ENCODE measurements around the gene KCNMA1. TPM values are rescaled to one million over a fixed set of nuclear protein-coding genes. Genes with fewer than 3 reads are reported as not detected.
A peak's percentile ranks its signal among the peaks of the same experiment; 100 is the strongest.

Gene KCNMA1
- total and polyA plus RNA-seq, 4 donors = 36.2 to 95.0 (median 54.3) TPM

- H3K36me3 ChIP-seq (ENCODE audit: control insufficient read depth, insufficient read depth, low read length) = no peaks in the 10 kb centered on the region
- H3K27me3 ChIP-seq (ENCODE audit: control insufficient read depth, insufficient read depth, low read length) = no peaks in the 10 kb centered on the region
- H3K4me3 ChIP-seq (ENCODE audit: low read depth, low read length) = no peak overlapping the region
- WGBS (ENCODE audit: insufficient coverage) = no CpG with 5 or more reads among the region's 4 CpGs
- H3K9me3 ChIP-seq (ENCODE audit: control insufficient read depth, insufficient read depth, low read length) = no peaks in the 10 kb centered on the region
- no peak for DNase-seq (ENCODE audit: low read depth in 4 of 6, low spot score in 6 of 6)
- H3K4me1 ChIP-seq (ENCODE audit: control insufficient read depth, insufficient read depth, low read length) = peaks cover 34% of the 10 kb centered on the region
- no peak overlapping the region for H3K27ac ChIP-seq (ENCODE audit: low read depth, low read length)
Observed at GRCh38 chr10:77514870-77515269, 122.7 kb downstream of the KCNMA1 start.

GRCh38 chr10:77513781-77514331 lies 123.8 kb downstream of the KCNMA1 start:
- DNase-seq (ENCODE audit: low read depth in 4 of 6, low spot score in 6 of 6) = peak in 2 of 6 donors; percentile 79 to 84
- no peak overlapping the region for H3K4me3 ChIP-seq (ENCODE audit: low read depth, low read length)
- H3K36me3 ChIP-seq (ENCODE audit: control insufficient read depth, insufficient read depth, low read length) = no peaks in the 10 kb centered on the region
- peaks cover 32% of the 10 kb centered on the region for H3K4me1 ChIP-seq (ENCODE audit: control insufficient read depth, insufficient read depth, low read length)
- no peaks in the 10 kb centered on the region for H3K27me3 ChIP-seq (ENCODE audit: control insufficient read depth, insufficient read depth, low read length)
- H3K27ac ChIP-seq (ENCODE audit: low read depth, low read length) = peak overlapping the region; percentile 45
- H3K9me3 ChIP-seq (ENCODE audit: control insufficient read depth, insufficient read depth, low read length) = no peaks in the 10 kb centered on the region
- 55% methylated on average over 15 of the region's 15 CpGs for WGBS (ENCODE audit: insufficient coverage)

GRCh38 chr10:77513220-77513619 lies 124.4 kb downstream of the KCNMA1 start:
- peak in 2 of 6 donors; percentile 16 to 63 for DNase-seq (ENCODE audit: low read depth in 4 of 6, low spot score in 6 of 6)
- Histone ChIP-seq H3K4me1 (ENCODE audit: control insufficient read depth, insufficient read depth, low read length) (peaks cover 30% of the 10 kb centered on the region), H3K27me3 (ENCODE audit: control insufficient read depth, insufficient read depth, low read length) (no peaks in the 10 kb centered on the region), H3K27ac (ENCODE audit: low read depth, low read length) (peak overlapping the region; percentile 43), H3K4me3 (ENCODE audit: low read depth, low read length) (no peak overlapping the region), H3K36me3 (ENCODE audit: control insufficient read depth, insufficient read depth, low read length) (no peaks in the 10 kb centered on the region), H3K9me3 (ENCODE audit: control insufficient read depth, insufficient read depth, low read length) (no peaks in the 10 kb centered on the region)
- 66% methylated on average over 4 of the region's 7 CpGs for WGBS (ENCODE audit: insufficient coverage)

- Histone ChIP-seq H3K27me3 (ENCODE audit: control insufficient read depth, insufficient read depth, low read length) (no peaks in the 10 kb centered on the region), H3K36me3 (ENCODE audit: control insufficient read depth, insufficient read depth, low read length) (no peaks in the 10 kb centered on the region), H3K9me3 (ENCODE audit: control insufficient read depth, insufficient read depth, low read length) (no peaks in the 10 kb centered on the region), H3K4me3 (ENCODE audit: low read depth, low read length) (no peak overlapping the region), H3K27ac (ENCODE audit: low read depth, low read length) (no peak overlapping the region), H3K4me1 (ENCODE audit: control insufficient read depth, insufficient read depth, low read length) (peaks cover 27% of the 10 kb centered on the region)
- DNase-seq (ENCODE audit: low read depth in 4 of 6, low spot score in 6 of 6) = no peak
- WGBS (ENCODE audit: insufficient coverage) = 100% methylated on average over 1 of the region's 1 CpG
Observed at GRCh38 chr10:77512219-77512578, 125.4 kb downstream of the KCNMA1 start.

- H3K36me3 ChIP-seq (ENCODE audit: control insufficient read depth, insufficient read depth, low read length) = no peaks in the 10 kb centered on the region
- H3K9me3 ChIP-seq (ENCODE audit: control insufficient read depth, insufficient read depth, low read length) = no peaks in the 10 kb centered on the region
- H3K27me3 ChIP-seq (ENCODE audit: control insufficient read depth, insufficient read depth, low read length) = no peaks in the 10 kb centered on the region
- H3K4me3 ChIP-seq (ENCODE audit: low read depth, low read length) = no peak overlapping the region
- H3K4me1 ChIP-seq (ENCODE audit: control insufficient read depth, insufficient read depth, low read length) = peaks cover 25% of the 10 kb centered on the region
- 63% methylated on average over 5 of the region's 6 CpGs for WGBS (ENCODE audit: insufficient coverage)
- no peak overlapping the region for H3K27ac ChIP-seq (ENCODE audit: low read depth, low read length)
- DNase-seq (ENCODE audit: low read depth in 4 of 6, low spot score in 6 of 6) = no peak
Observed at GRCh38 chr10:77511498-77512218, 126.0 kb downstream of the KCNMA1 start.

GRCh38 chr10:77510695-77511094 lies 126.9 kb downstream of the KCNMA1 start:
- H3K36me3 ChIP-seq (ENCODE audit: control insufficient read depth, insufficient read depth, low read length) = no peaks in the 10 kb centered on the region
- WGBS (ENCODE audit: insufficient coverage) = 92% methylated on average over 6 of the region's 7 CpGs
- no peaks in the 10 kb centered on the region for H3K27me3 ChIP-seq (ENCODE audit: control insufficient read depth, insufficient read depth, low read length)
- H3K4me1 ChIP-seq (ENCODE audit: control insufficient read depth, insufficient read depth, low read length) = peaks cover 25% of the 10 kb centered on the region
- no peak overlapping the region for H3K4me3 ChIP-seq (ENCODE audit: low read depth, low read length)
- DNase-seq (ENCODE audit: low read depth in 4 of 6, low spot score in 6 of 6) = no peak
- no peaks in the 10 kb centered on the region for H3K9me3 ChIP-seq (ENCODE audit: control insufficient read depth, insufficient read depth, low read length)
- H3K27ac ChIP-seq (ENCODE audit: low read depth, low read length) = no peak overlapping the region

- no peak overlapping the region for H3K27ac ChIP-seq (ENCODE audit: low read depth, low read length)
- 82% methylated on average over 2 of the region's 2 CpGs for WGBS (ENCODE audit: insufficient coverage)
- no peaks in the 10 kb centered on the region for H3K9me3 ChIP-seq (ENCODE audit: control insufficient read depth, insufficient read depth, low read length)
- no peak overlapping the region for H3K4me3 ChIP-seq (ENCODE audit: low read depth, low read length)
- DNase-seq (ENCODE audit: low read depth in 4 of 6, low spot score in 6 of 6) = no peak
- peaks cover 25% of the 10 kb centered on the region for H3K4me1 ChIP-seq (ENCODE audit: control insufficient read depth, insufficient read depth, low read length)
- no peaks in the 10 kb centered on the region for H3K27me3 ChIP-seq (ENCODE audit: control insufficient read depth, insufficient read depth, low read length)
- H3K36me3 ChIP-seq (ENCODE audit: control insufficient read depth, insufficient read depth, low read length) = no peaks in the 10 kb centered on the region
Observed at GRCh38 chr10:77510294-77510693, 127.3 kb downstream of the KCNMA1 start.

- Histone ChIP-seq H3K9me3 (ENCODE audit: control insufficient read depth, insufficient read depth, low read length) (no peaks in the 10 kb centered on the region), H3K4me3 (ENCODE audit: low read depth, low read length) (no peak overlapping the region), H3K36me3 (ENCODE audit: control insufficient read depth, insufficient read depth, low read length) (no peaks in the 10 kb centered on the region), H3K27ac (ENCODE audit: low read depth, low read length) (no peak overlapping the region), H3K4me1 (ENCODE audit: control insufficient read depth, insufficient read depth, low read length) (peaks cover 23% of the 10 kb centered on the region), H3K27me3 (ENCODE audit: control insufficient read depth, insufficient read depth, low read length) (no peaks in the 10 kb centered on the region)
- 100% methylated on average over 2 of the region's 6 CpGs for WGBS (ENCODE audit: insufficient coverage)
- DNase-seq (ENCODE audit: low read depth in 4 of 6, low spot score in 6 of 6) = no peak
Observed at GRCh38 chr10:77509391-77509790, 128.2 kb downstream of the KCNMA1 start.

GRCh38 chr10:77507291-77507880 lies 130.2 kb downstream of the KCNMA1 start:
- WGBS (ENCODE audit: insufficient coverage) = 65% methylated on average over 3 of the region's 5 CpGs

More at GRCh38 chr10:77507291-77507880, 130.2 kb downstream of the KCNMA1 start:
- no peaks in the 10 kb centered on the region for H3K27me3 ChIP-seq (ENCODE audit: control insufficient read depth, insufficient read depth, low read length)
- no peak overlapping the region for H3K4me3 ChIP-seq (ENCODE audit: low read depth, low read length)
- no peak overlapping the region for H3K27ac ChIP-seq (ENCODE audit: low read depth, low read length)
- DNase-seq (ENCODE audit: low read depth in 4 of 6, low spot score in 6 of 6) = no peak
- no peaks in the 10 kb centered on the region for H3K9me3 ChIP-seq (ENCODE audit: control insufficient read depth, insufficient read depth, low read length)
- no peaks in the 10 kb centered on the region for H3K36me3 ChIP-seq (ENCODE audit: control insufficient read depth, insufficient read depth, low read length)
- H3K4me1 ChIP-seq (ENCODE audit: control insufficient read depth, insufficient read depth, low read length) = peaks cover 4% of the 10 kb centered on the region

All from spinal cord (tissue), 10 donors.